Pancreas (tissue), 10 donors: ENCODE results near the gene APH1B. TPM values are rescaled to one million over a fixed set of nuclear protein-coding genes. Genes with fewer than 3 reads are reported as not detected.

Source experiments
- ATAC-seq, 4 donors: fragments of 200-7000 bp; cut with Tn5 transposase; one replicate each; pipeline versions ENCODE4 v1.8.0 to v1.9.1; 2020; ENCODE audit warnings: mild to moderate bottlenecking in 4 of 4, moderate library complexity in 4 of 4
- DNase-seq, 6 donors: peaks; one replicate each; pipeline ENCODE4 v3.0.0-alpha.2; 2020
- FAIRE-seq: peaks from 2 replicates; lab custom pipeline; 2012; peaks lifted over from hg19 to GRCh38; lab: Jason Lieb, UNC
- H3K27ac ChIP-seq, 4 donors: fragments of 200-600 bp; sonication (generic); 1 replicate in 3 of 4; 2 replicates in 1 of 4; pipeline versions ENCODE4 v1.5.0 to v1.8.0; 2020
- H3K27me3 ChIP-seq, 4 donors: fragments of 200-600 bp; one replicate each; pipeline ENCODE4 v1.8.0; 2021
- H3K36me3 ChIP-seq, 3 donors: fragments of 200-600 bp; sonication (generic) in 1 of 3; one replicate each; pipeline versions ENCODE4 v1.5.0 to v1.8.0; 2020 to 2021
- H3K4me1 ChIP-seq, 3 donors: fragments of 200-600 bp; one replicate each; pipeline ENCODE4 v1.8.0; 2021
- H3K4me3 ChIP-seq, 4 donors: fragments of 200-600 bp; sonication (generic) in 2 of 4; one replicate each; pipeline versions ENCODE4 v1.5.0 to v1.8.0; 2020 to 2021
- H3K9me3 ChIP-seq, 4 donors: fragments of 200-600 bp; one replicate each; pipeline ENCODE4 v1.8.0; 2021
- WGBS, 2 donors: extraction: QIAGEN DNeasy Blood & Tissue Kit; methylation state at CpG; one replicate each; pipeline ENCODE4 v1.1.7; 2013; 5-methylcytosine and 5-hydroxymethylcytosine counted together
- intact Hi-C, 3 donors: fragments of 100-400 bp; cut with DNase I; formaldehyde crosslinking; loops; one replicate each; pipeline versions ENCODE4 v1.11.1 to v1.14.2; 2022
- polyA plus RNA-seq, 2 donors: library from polyadenylated mRNA; stranded (reverse); fragments of 200-250 nt; gene quantifications; one replicate each; pipeline ENCODE4 v1.2.3, GENCODE V29; 2013
- total RNA-seq, 6 donors: library from RNA; stranded (reverse); fragmentation: NEBNext Ultra II Directional in 4 of 6; extraction: Animal tissue kit (Norgen Biotek cat#: 25700) in 4 of 6; gene quantifications; one replicate each; pipeline versions ENCODE4 v1.2.1 to v1.2.4, GENCODE V29; 2021 to 2023
- TF ChIP-seq, protein P1 (sequence below), 4 donors: fragments of 200-600 bp; sonication (generic) in 3 of 4; IDR thresholded peaks; one replicate each; pipeline versions ENCODE4 v1.5.0 to v1.8.0; 2021; ENCODE audit warnings: antibody characterized with exemption in 4 of 4
- donor health status: healthy with polysubstance abuse.
- donor health status: DM: no; HTN: no; CAD: no; lungs with moderate emphysema.
- donor health status: DM: no; HTN: no; CAD: no.
- donor health status: control.
- donor health status: control.
- donor health status: Bipolar disorder and iron deficiency.
- donor health status: DM: yes; HTN: yes; CAD: no.
- donor health status: DM: no; HTN: no; CAD: no.
- donor health status: DM: no; HTN: no; CAD: no.
- donor health status: DM: yes; HTN: yes; CAD: no.

APH1B gene
- total and polyA plus RNA-seq, 8 donors, result 3.1 to 11.7 (median 5.8) TPM

DNA sequence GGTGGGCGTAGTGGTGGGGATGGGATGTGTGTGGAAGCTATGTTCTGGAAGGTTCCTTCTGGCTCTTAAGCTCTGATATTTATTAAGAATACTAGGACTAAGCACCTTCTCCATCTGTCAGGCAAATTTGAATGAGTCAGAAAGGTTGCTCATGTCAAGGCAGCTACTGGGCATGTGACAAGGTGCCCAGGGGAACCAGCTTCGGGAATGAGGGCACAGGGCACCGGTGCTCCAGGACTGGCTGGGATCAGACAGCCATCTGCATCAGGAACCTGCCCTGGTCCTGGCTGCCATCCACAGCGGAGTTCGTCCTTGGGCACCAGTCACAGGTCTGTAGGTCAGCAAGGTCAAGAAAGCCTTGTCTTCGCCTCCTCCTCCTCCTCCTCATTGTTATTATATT is 71.8 kb downstream of the APH1B start:
- intact Hi-C loops, result no loop called here
- Histone ChIP-seq H3K4me3 (no peak overlapping the region), H3K27ac (peak overlapping the region; percentile 50 to 78 (median 71)), H3K9me3 (no peaks in the 10 kb centered on the region), H3K27me3 (no peaks in the 10 kb centered on the region), H3K4me1 (peaks cover 29 to 52% (median 47%) of the 10 kb centered on the region in 3 donors), H3K36me3 (no peaks in the 10 kb centered on the region)
- TF ChIP-seq, protein P1, sequence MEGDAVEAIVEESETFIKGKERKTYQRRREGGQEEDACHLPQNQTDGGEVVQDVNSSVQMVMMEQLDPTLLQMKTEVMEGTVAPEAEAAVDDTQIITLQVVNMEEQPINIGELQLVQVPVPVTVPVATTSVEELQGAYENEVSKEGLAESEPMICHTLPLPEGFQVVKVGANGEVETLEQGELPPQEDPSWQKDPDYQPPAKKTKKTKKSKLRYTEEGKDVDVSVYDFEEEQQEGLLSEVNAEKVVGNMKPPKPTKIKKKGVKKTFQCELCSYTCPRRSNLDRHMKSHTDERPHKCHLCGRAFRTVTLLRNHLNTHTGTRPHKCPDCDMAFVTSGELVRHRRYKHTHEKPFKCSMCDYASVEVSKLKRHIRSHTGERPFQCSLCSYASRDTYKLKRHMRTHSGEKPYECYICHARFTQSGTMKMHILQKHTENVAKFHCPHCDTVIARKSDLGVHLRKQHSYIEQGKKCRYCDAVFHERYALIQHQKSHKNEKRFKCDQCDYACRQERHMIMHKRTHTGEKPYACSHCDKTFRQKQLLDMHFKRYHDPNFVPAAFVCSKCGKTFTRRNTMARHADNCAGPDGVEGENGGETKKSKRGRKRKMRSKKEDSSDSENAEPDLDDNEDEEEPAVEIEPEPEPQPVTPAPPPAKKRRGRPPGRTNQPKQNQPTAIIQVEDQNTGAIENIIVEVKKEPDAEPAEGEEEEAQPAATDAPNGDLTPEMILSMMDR (IDR thresholded peaks at IDR 0.05), result no peak
- 42 to 52% methylated on average over 6 of the region's 6 CpGs for WGBS, 2 donors
- no peak for FAIRE-seq
- peak in 5 of 6 donors; percentile 72 to 88 (median 83) for DNase-seq
- ATAC-seq, result peak; percentile 70 to 75 (median 70)

DNA sequence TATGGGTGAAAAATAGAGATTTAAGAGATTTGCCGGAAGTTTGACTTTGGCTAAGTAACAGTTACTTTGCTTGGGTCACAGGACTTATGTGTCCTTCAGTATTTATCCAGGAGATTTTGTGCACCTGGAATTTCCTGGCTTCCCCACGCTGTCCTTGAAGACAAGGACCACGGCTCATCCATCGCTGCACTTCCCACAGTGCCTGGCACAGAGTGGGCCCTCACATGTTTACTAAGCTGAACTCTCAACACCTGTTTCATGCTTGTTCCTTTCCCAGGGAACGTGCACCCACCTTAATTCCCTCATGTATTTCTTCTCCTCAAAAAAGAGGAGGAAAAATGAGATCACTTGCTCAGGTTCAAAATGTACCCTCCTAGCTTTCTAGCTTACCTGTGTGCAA is 72.2 kb downstream of the APH1B start:
- Histone ChIP-seq H3K27me3 (no peaks in the 10 kb centered on the region), H3K27ac (peak overlapping the region; percentile 50 to 78 (median 71)), H3K36me3 (no peaks in the 10 kb centered on the region), H3K4me1 (peaks cover 32 to 54% (median 51%) of the 10 kb centered on the region in 3 donors), H3K4me3 (no peak overlapping the region), H3K9me3 (no peaks in the 10 kb centered on the region)
- intact Hi-C loops, result no loop called here
- ATAC-seq (peak; percentile 42 to 66 (median 52)), DNase-seq (peak in 4 of 6 donors; percentile 60 to 72 (median 66)), FAIRE-seq (no peak)
- TF ChIP-seq, protein P1 (IDR thresholded peaks at IDR 0.05), result no peak
- 41 to 43% methylated on average over 5 of the region's 5 CpGs for WGBS, 2 donors

DNA sequence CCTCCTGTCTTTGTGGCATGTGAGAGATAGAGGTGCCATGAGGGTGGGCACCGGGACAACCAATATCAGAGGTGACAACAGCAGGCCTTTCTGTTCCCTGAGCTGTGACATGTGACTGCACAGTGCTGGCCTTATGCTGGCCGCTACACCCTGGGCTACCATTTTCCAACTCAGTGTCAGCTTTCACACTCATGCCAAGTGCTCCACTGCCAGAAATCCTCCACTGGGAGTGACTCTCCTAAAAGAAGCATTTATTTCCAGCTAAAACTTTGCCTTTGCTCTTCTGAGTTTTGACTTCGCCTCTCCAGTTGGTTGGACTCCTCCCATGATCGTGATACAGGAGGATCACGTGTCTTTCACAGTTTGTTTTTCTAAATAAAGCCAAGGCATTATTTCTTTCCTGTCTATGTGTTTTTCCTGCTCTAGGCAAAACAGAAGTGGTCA is 72.8 kb downstream of the APH1B start:
- H3K27ac ChIP-seq, result peak overlapping the region; percentile 50 to 78 (median 71)
- ATAC-seq (peak; percentile 39 to 59 (median 44)), FAIRE-seq (no peak), DNase-seq (peak in 4 of 6 donors; percentile 46 to 55 (median 51))
- H3K4me1 ChIP-seq, result peaks cover 32 to 54% (median 53%) of the 10 kb centered on the region in 3 donors
- H3K36me3 ChIP-seq, result no peaks in the 10 kb centered on the region
- no peaks in the 10 kb centered on the region for H3K27me3 ChIP-seq
- 32 to 34% methylated on average over 5 of the region's 5 CpGs for WGBS, 2 donors
- H3K4me3 ChIP-seq, result no peak overlapping the region
- no peaks in the 10 kb centered on the region for H3K9me3 ChIP-seq
- intact Hi-C loops, result no loop called here
- TF ChIP-seq, protein P1 (IDR thresholded peaks at IDR 0.05), result no peak

DNA sequence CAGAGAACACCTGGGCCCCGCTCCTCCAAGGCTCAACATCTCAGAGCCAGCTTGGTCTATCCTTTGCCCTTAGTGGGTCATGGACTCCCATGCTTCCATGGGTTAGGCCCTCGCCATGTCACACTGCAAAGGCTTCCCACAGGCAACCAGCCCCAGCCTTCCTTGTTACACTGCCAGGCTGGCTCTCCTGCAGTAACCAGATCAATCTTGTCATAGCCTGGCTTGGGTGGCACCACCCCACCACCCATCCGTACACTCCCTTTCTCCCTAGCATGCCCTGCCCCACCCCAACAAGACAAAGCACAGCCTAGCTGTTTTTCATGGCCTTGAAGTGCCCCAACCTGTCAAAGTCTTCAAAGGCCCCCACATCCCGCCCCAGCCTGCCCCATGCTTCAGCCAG is 73.8 kb downstream of the APH1B start:
- WGBS, 2 donors, result 88 to 97% methylated on average over 4 of the region's 4 CpGs

DNA sequence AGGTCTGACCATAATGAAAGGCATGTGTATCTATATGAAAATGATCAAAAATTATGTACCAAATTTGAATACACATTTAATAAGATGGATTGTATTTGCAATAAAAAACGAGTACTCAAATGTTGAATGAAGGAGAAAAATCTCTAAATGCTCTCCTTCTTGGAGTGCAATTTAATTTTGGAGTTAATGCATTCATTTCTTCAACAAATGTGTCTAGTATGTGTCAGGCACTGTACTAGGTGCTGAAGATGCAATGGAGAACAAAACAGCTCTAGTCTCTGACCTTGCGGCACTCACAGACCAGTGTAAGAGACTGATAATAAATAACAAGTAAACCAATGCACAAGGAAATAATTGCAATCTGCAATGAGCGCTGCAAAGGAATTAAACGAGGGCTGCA is 75.4 kb downstream of the APH1B start:
- peaks cover 30 to 53% (median 44%) of the 10 kb centered on the region in 3 donors for H3K4me1 ChIP-seq
- TF ChIP-seq, protein P1 (IDR thresholded peaks at IDR 0.05), result no peak
- H3K27ac ChIP-seq, result peak overlapping the region in 2 of 4 donors; percentile 57 to 72
- ATAC-seq, result no peak
- FAIRE-seq, result no peak
- H3K9me3 ChIP-seq, result no peaks in the 10 kb centered on the region
- no peak for DNase-seq
- H3K36me3 ChIP-seq, result no peaks in the 10 kb centered on the region
- no peaks in the 10 kb centered on the region for H3K27me3 ChIP-seq
- intact Hi-C loops, result no loop called here
- H3K4me3 ChIP-seq, result no peak overlapping the region
- WGBS, 2 donors, result 84 to 96% methylated on average over 4 of the region's 4 CpGs

More for the DNA sequence above, 73.8 kb downstream of the APH1B start:
- DNase-seq (no peak), FAIRE-seq (no peak), ATAC-seq (no peak)
- TF ChIP-seq, protein P1 (IDR thresholded peaks at IDR 0.05), result no peak
- Histone ChIP-seq H3K4me3 (no peak overlapping the region), H3K4me1 (peaks cover 32 to 54% (median 53%) of the 10 kb centered on the region in 3 donors), H3K9me3 (no peaks in the 10 kb centered on the region), H3K27me3 (no peaks in the 10 kb centered on the region), H3K36me3 (no peaks in the 10 kb centered on the region), H3K27ac (peak overlapping the region in 1 of 4 donors; percentile 78)
- intact Hi-C loops, result no loop called here
